Brain microvascular endothelial cell (primary cell): ENCODE results near the gene KLHL29.

Experiments used
- DNase-seq: peaks from one replicate; pipeline ENCODE4 v3.0.0-alpha.2; 2020
- H3K27ac ChIP-seq: fragments of 250-450 bp; sonication (Bioruptor Pico); 2 replicates; pipeline ENCODE4 v1.5.1; 2020; ENCODE audit warnings: mild to moderate bottlenecking, moderate library complexity
- H3K27me3 ChIP-seq: fragments of 250-450 bp; sonication (Bioruptor Pico); replicated peaks from 2 replicates; pipeline ENCODE4 v1.5.1; 2020; ENCODE audit warnings: mild to moderate bottlenecking
- H3K36me3 ChIP-seq: fragments of 250-450 bp; sonication (Bioruptor Pico); replicated peaks from 2 replicates; pipeline ENCODE4 v1.5.1; 2020; ENCODE audit warnings: mild to moderate bottlenecking
- H3K4me3 ChIP-seq: 2 replicates; pipeline ENCODE4 v1.5.1; 2011; ENCODE audit warnings: low read depth, mild to moderate bottlenecking, control low read depth, low read length, moderate library complexity
- in situ Hi-C: cut with HindIII; loops from 2 replicates; pipeline ENCODE4 v1.10.0; 2017; ENCODE audit warnings: low sequenced_read_pairs, low pct_ligation_motif_present
- TF ChIP-seq, protein P1 (sequence below): IDR thresholded peaks from 2 replicates; pipeline ENCODE4 v1.5.1; 2011; ENCODE audit warnings: low read depth, mild to moderate bottlenecking, moderate library complexity, low read length, control low read depth, inconsistent platforms; ENCODE audit errors: missing control alignments

KLHL29 gene

DNA sequence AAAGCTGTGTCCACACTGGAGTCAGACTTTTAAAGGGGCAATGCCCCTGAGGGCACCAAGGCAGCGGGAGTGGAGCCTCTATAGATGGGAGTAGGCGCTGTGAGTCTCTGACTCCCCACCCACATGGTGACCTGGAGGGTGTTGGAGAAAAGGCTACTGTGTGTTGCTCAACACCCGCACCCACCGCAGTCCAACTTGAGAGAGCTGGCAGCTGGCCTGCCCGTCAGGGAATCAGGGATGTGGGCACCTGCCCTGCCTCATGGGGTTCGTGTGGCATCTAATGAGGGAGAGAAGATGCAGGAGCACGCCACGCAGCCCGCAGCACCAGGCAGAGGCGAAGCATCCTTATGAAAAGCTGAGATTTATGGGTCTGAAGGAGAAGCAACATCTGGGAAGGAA, 84.2 kb downstream of the KLHL29 start:
- DNase-seq, result no peak
- Histone ChIP-seq H3K27ac (no peak overlapping the region), H3K36me3 (no peaks in the 10 kb centered on the region), H3K4me3 (no peak overlapping the region), H3K27me3 (no peaks in the 10 kb centered on the region)
- TF ChIP-seq, protein P1, sequence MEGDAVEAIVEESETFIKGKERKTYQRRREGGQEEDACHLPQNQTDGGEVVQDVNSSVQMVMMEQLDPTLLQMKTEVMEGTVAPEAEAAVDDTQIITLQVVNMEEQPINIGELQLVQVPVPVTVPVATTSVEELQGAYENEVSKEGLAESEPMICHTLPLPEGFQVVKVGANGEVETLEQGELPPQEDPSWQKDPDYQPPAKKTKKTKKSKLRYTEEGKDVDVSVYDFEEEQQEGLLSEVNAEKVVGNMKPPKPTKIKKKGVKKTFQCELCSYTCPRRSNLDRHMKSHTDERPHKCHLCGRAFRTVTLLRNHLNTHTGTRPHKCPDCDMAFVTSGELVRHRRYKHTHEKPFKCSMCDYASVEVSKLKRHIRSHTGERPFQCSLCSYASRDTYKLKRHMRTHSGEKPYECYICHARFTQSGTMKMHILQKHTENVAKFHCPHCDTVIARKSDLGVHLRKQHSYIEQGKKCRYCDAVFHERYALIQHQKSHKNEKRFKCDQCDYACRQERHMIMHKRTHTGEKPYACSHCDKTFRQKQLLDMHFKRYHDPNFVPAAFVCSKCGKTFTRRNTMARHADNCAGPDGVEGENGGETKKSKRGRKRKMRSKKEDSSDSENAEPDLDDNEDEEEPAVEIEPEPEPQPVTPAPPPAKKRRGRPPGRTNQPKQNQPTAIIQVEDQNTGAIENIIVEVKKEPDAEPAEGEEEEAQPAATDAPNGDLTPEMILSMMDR, result no peak
- in situ Hi-C loops, result no loop called here

DNA sequence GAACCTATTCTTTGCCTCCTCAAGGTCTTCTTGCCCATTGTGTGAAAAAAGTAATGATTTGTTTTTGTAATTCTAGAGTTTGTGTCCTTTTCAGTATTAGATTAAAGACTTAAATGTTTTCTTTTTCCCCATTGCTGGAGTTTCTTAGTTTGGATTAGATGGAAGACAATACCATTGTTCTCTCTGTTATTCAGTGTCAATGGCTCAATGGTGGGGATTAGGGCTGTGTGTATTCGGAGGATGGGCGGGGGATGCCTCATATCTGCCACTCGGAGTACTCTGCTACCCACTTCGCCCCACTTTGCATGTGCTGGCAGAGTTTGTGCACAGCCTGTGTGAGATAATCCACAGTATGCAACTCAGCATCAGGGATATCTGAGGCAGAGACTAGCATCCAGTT, 90.1 kb downstream of the KLHL29 start:
- TF ChIP-seq, protein P1, result no peak
- in situ Hi-C loops, result no loop called here
- no peak overlapping the region for H3K4me3 ChIP-seq
- no peaks in the 10 kb centered on the region for H3K36me3 ChIP-seq
- no peak overlapping the region for H3K27ac ChIP-seq
- H3K27me3 ChIP-seq, result no peaks in the 10 kb centered on the region
- DNase-seq, result no peak

DNA sequence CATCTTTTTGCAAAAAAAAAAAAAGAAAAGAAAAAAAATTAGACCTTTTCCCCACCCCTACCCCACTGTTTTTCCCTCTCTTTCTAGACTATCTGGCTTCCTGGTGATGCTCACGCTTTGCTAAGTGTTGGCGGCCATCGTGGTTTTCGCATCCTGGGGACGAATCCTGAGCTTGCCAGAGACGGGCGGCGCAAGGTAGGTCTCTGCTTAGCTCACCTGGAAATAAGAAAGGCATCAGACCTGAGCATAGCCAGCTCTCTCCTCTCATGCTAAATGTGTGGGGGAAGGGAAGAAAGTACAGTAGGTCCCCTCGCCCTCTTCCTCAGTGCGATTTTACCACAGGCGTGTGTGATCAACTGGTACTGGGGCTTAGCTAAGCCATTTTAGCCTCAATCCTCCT, 90.5 kb downstream of the KLHL29 start:
- no peaks in the 10 kb centered on the region for H3K36me3 ChIP-seq
- no peaks in the 10 kb centered on the region for H3K27me3 ChIP-seq
- H3K4me3 ChIP-seq, result no peak overlapping the region
- TF ChIP-seq, protein P1, result no peak
- no peak overlapping the region for H3K27ac ChIP-seq
- DNase-seq, result no peak
- in situ Hi-C loops, result no loop called here

DNA sequence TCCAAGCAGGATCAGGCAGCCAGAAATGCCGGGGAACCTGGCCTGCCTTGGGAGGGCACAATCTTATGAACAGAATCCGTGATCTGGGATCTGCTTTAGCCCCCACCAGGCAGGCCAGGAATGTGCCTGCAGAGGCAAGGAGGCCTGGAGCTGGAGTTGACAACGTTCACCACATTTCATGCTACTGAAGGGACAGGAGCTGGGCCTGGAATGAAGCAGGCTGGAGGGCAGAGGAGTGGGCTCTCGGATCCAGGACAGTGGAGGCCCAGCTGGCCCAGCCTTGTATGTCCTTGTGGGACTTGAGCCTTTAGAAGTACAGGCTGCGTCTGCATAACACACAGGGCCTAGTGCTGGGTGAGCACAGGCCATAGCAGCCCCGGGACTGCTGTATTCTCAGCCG, 91.8 kb downstream of the KLHL29 start:
- in situ Hi-C loops, result no loop called here
- TF ChIP-seq, protein P1, result no peak
- Histone ChIP-seq H3K4me3 (no peak overlapping the region), H3K36me3 (no peaks in the 10 kb centered on the region), H3K27ac (no peak overlapping the region), H3K27me3 (no peaks in the 10 kb centered on the region)
- no peak for DNase-seq

DNA sequence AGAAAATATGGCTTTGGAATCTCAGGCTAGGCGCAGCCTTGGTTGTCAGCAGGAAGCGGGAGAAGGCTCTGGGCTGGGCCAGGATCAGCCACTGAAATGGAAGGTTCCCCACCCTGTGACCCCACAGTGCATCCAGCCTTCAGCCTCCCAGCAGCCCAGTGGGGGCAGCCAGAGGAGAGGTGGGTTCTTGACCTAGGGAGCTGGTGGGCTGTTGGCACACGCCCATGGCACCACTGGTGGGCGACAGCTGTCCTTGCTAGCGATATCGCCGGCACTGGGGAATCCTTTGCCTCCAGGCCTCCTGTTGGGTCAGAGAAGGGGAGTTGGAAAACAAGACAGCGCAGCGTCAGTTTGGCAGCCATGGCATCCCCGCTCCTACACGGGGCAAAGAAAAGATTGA, 92.4 kb downstream of the KLHL29 start:
- H3K4me3 ChIP-seq, result no peak overlapping the region
- H3K36me3 ChIP-seq, result no peaks in the 10 kb centered on the region
- no peak overlapping the region for H3K27ac ChIP-seq
- DNase-seq, result no peak
- TF ChIP-seq, protein P1, result no peak
- in situ Hi-C loops, result no loop called here
- no peaks in the 10 kb centered on the region for H3K27me3 ChIP-seq

DNA sequence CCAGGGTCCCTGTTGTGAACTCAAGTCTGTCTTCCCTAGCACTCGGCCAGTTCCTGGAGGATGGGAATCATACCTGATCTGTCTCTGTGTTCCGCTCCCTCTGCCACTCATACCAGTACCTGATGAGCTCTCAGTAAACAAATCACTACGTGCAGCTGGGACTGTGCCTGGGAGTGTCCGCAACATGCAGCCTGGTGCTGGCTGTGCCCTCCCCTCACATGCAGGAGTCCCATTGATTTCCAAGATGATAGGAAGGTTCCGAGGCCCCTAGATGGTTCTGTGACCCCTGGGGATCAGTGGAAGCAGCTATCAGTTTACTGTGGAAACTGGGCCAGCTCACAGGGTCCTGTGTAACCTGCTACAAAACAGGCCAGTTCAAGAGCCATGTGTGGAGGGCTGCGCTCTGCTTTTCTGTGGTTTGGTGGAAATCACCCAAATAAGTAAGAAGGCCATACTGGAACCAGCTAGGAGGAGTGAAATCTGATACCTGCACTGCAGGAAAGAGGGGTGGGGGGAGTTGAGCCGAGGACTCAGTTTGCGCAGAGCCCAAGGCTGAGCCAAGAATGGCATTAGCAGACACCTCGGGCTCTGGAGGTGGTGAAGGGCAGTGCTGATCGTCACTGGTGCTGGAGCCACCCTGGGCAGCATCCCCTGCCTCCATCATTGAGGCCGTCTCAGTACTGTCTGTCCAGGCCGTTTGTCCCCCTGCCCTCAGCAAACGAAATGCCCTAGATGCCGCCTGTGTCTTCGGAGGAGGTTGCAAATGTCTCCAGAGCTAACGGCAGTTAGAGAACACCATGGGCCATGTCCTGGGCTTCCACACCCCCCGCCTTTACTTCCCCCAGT, 93.3 kb downstream of the KLHL29 start:
- TF ChIP-seq, protein P1, result no peak
- in situ Hi-C loops, result no loop called here
- no peaks in the 10 kb centered on the region for H3K27me3 ChIP-seq
- DNase-seq, result no peak
- no peak overlapping the region for H3K4me3 ChIP-seq
- H3K27ac ChIP-seq, result no peak overlapping the region
- H3K36me3 ChIP-seq, result no peaks in the 10 kb centered on the region
